ENCODE measurements around the gene TEX11.

The TEX11 gene

GRCh38 chrX:70554948-70555347, 353.6 kb downstream of the TEX11 start:
- no peak for TF ChIP-seq CTCF (IDR thresholded peaks at IDR 0.05; ENCODE audit: low read depth, low read length)
- no peak for DNase-seq (ENCODE audit: extremely low read depth, low read depth)

- DNase-seq (ENCODE audit: extremely low read depth, low read depth), result no peak
- no peak for TF ChIP-seq CTCF (IDR thresholded peaks at IDR 0.05; ENCODE audit: low read depth, low read length)
Measured at GRCh38 chrX:70554523-70554922, 354.0 kb downstream of the TEX11 start.

GRCh38 chrX:70554081-70554480, 354.4 kb downstream of the TEX11 start:
- TF ChIP-seq CTCF (IDR thresholded peaks at IDR 0.05; ENCODE audit: low read depth, low read length), result peak; percentile 3; the same call in 1 of the 2 replicates
- no peak for DNase-seq (ENCODE audit: extremely low read depth, low read depth)

GRCh38 chrX:70553516-70553915, 355.0 kb downstream of the TEX11 start:
- no peak for TF ChIP-seq CTCF (IDR thresholded peaks at IDR 0.05; ENCODE audit: low read depth, low read length)
- no peak for DNase-seq (ENCODE audit: extremely low read depth, low read depth)

- DNase-seq (ENCODE audit: extremely low read depth, low read depth), result no peak
Measured at GRCh38 chrX:70552130-70552704, 356.3 kb downstream of the TEX11 start.

GRCh38 chrX:70549429-70549828, 359.1 kb downstream of the TEX11 start:
- TF ChIP-seq CTCF (IDR thresholded peaks at IDR 0.05; ENCODE audit: low read depth, low read length), result no peak
- DNase-seq (ENCODE audit: extremely low read depth, low read depth), result no peak

More at GRCh38 chrX:70552130-70552704, 356.3 kb downstream of the TEX11 start:
- TF ChIP-seq CTCF (IDR thresholded peaks at IDR 0.05; ENCODE audit: low read depth, low read length), result no peak

GRCh38 chrX:70535198-70535597, 373.3 kb downstream of the TEX11 start:
- DNase-seq (ENCODE audit: extremely low read depth, low read depth), result no peak

More at GRCh38 chrX:70535198-70535597, 373.3 kb downstream of the TEX11 start:
- TF ChIP-seq CTCF (IDR thresholded peaks at IDR 0.05; ENCODE audit: low read depth, low read length), result no peak
